Mesendoderm (in vitro differentiated cells): ENCODE results near the gene ACAT2.
"Not testable (repeated sequence)": the region's sequence is repeated elsewhere in the genome, so short reads cannot be mapped to it uniquely, and the experiment has no call there.

Experiments
- DNase-seq: peaks from one replicate; pipeline ENCODE4 v3.0.0; 2013
- H2AK5ac ChIP-seq: 2 replicates; pipeline ENCODE4 v1.6.1; 2013; ENCODE audit warnings: low read length, inconsistent platforms
- H2BK120ac ChIP-seq: 2 replicates; pipeline ENCODE4 v1.6.1; 2013; ENCODE audit warnings: low read depth, mild to moderate bottlenecking, low read length, moderate library complexity, mixed read lengths
- H2BK15ac ChIP-seq: replicated peaks from 2 replicates; pipeline ENCODE4 v1.6.1; 2013; ENCODE audit warnings: low read depth, mild to moderate bottlenecking, moderate library complexity
- H2BK5ac ChIP-seq: 2 replicates; pipeline ENCODE4 v1.6.1; 2013; ENCODE audit warnings: low read length, inconsistent platforms
- H3K18ac ChIP-seq: 2 replicates; pipeline ENCODE4 v1.6.1; 2013; ENCODE audit warnings: mild to moderate bottlenecking, low read length, mixed read lengths
- H3K23ac ChIP-seq: one replicate; pipeline ENCODE4 v1.6.1; 2013; ENCODE audit warnings: low read length
- H3K27ac ChIP-seq: 2 replicates; pipeline ENCODE4 v1.5.1; 2013; ENCODE audit warnings: low read depth, mild to moderate bottlenecking, inconsistent platforms, low read length, moderate library complexity
- H3K27me3 ChIP-seq: 2 replicates; pipeline ENCODE4 v1.6.1; 2013; ENCODE audit warnings: low read length, control low read depth, mild to moderate bottlenecking, inconsistent platforms; ENCODE audit not compliant: insufficient read depth, poor library complexity
- H3K36me3 ChIP-seq: 2 replicates; pipeline ENCODE4 v1.6.1; 2013; ENCODE audit warnings: low read length, inconsistent platforms; ENCODE audit not compliant: control insufficient read depth, insufficient read depth
- H3K4ac ChIP-seq: one replicate; pipeline ENCODE4 v1.6.1; 2013; ENCODE audit warnings: low read depth, mild to moderate bottlenecking, low read length, moderate library complexity
- H3K4me1 ChIP-seq: 2 replicates; pipeline ENCODE4 v1.6.1; 2013; ENCODE audit warnings: low read depth, low read length, inconsistent platforms; ENCODE audit not compliant: control insufficient read depth
- H3K4me2 ChIP-seq: 2 replicates; pipeline ENCODE4 v1.6.1; 2013; ENCODE audit warnings: low read length
- H3K4me3 ChIP-seq: 2 replicates; pipeline ENCODE4 v1.5.1; 2013; ENCODE audit warnings: mild to moderate bottlenecking, low read length
- H3K56ac ChIP-seq: one replicate; pipeline ENCODE4 v1.6.1; 2013; ENCODE audit warnings: low read length
- H3K79me1 ChIP-seq: 2 replicates; pipeline ENCODE4 v1.6.1; 2013; ENCODE audit warnings: low read length, inconsistent platforms
- H3K79me2 ChIP-seq: 2 replicates; pipeline ENCODE4 v1.6.1; 2013; ENCODE audit warnings: mild to moderate bottlenecking, low read length; ENCODE audit not compliant: control insufficient read depth, insufficient read depth
- H3K9ac ChIP-seq: 2 replicates; pipeline ENCODE4 v1.6.1; 2013; ENCODE audit warnings: low read length, inconsistent platforms
- H4K5ac ChIP-seq: one replicate; pipeline ENCODE4 v1.6.1; 2013; ENCODE audit warnings: low read length
- H4K8ac ChIP-seq: one replicate; pipeline ENCODE4 v1.6.1; 2013; ENCODE audit warnings: low read depth, mild to moderate bottlenecking, control low read depth, low read length, moderate library complexity
- WGBS: extraction: QIAGEN DNeasy Blood & Tissue Kit; methylation state at CpG from one replicate; pipeline ENCODE4 v1.1.7; 2013; ENCODE audit warnings: low lambda C conversion rate, missing lambda C conversion rate; ENCODE audit not compliant: insufficient coverage; ENCODE audit errors: extremely low coverage; 5-methylcytosine and 5-hydroxymethylcytosine counted together

The ACAT2 gene

DNA sequence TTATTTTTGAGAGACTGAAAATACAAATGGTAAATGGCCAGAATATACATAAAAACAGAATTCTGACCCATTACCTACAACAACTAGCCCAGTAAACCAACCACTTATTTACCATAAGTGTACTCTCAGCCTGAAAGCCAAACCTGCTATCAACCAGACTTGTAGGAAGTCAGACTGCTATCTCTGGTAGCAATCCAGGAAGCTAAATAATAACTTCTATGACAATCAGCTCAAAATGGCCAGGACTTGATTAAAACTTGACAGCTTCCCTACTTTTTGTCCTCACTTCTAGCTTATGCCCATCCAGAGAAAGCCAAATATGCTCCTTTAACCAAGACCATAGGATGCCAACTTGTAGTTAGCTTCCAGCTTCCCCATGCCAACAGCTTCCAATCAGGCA lies 39.2 kb upstream of the ACAT2 start:
- H3K18ac ChIP-seq = no peak overlapping the region

DNA sequence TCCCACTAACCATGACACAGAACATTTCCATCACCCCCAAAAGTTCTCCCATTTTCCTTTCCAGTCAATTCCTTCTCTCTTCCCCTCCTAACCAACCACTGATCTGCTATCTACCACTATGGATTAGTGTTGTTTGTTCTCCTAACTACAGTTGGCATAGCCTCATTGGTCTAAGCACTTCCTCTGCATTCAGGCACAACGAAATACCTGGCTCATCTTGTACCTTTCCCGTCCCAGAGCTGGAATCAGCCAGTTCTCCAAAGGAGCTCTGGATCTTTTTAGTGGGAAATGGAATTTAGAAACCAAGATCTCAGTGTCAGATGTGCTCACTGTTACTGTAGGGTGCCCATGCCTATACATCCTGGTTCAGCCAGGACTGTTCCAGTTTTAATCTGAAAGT lies 38.6 kb upstream of the ACAT2 start:
- no peak overlapping the region for H2BK15ac ChIP-seq
- H3K9ac ChIP-seq = no peak overlapping the region
- no peak overlapping the region for H4K5ac ChIP-seq
- no peak overlapping the region for H3K4ac ChIP-seq
- DNase-seq = peak; percentile 18
- WGBS = no CpG with 5 or more reads among the region's 2 CpGs
- H3K27me3 ChIP-seq = no peaks in the 10 kb centered on the region
- no peak overlapping the region for H3K23ac ChIP-seq
- H3K4me3 ChIP-seq = no peak overlapping the region
- H3K36me3 ChIP-seq = peaks cover 1% of the 10 kb centered on the region
- H3K79me1 ChIP-seq = peaks cover 8% of the 10 kb centered on the region
- H3K18ac ChIP-seq = no peak overlapping the region
- no peak overlapping the region for H2AK5ac ChIP-seq
- no peak overlapping the region for H3K56ac ChIP-seq
- H3K27ac ChIP-seq = no peak overlapping the region
- H3K4me2 ChIP-seq = no peak overlapping the region
- no peaks in the 10 kb centered on the region for H3K4me1 ChIP-seq
- peaks cover 30% of the 10 kb centered on the region for H3K79me2 ChIP-seq
- no peak overlapping the region for H4K8ac ChIP-seq
- no peak overlapping the region for H2BK5ac ChIP-seq
- no peak overlapping the region for H2BK120ac ChIP-seq

More for the DNA sequence above, 39.2 kb upstream of the ACAT2 start:
- H3K27me3 ChIP-seq = no peaks in the 10 kb centered on the region
- H2AK5ac ChIP-seq = no peak overlapping the region
- no peak overlapping the region for H4K8ac ChIP-seq
- H3K36me3 ChIP-seq = peaks cover 1% of the 10 kb centered on the region
- no peak overlapping the region for H2BK5ac ChIP-seq
- no peak overlapping the region for H3K4me2 ChIP-seq
- H4K5ac ChIP-seq = no peak overlapping the region
- H3K4me1 ChIP-seq = no peaks in the 10 kb centered on the region
- H3K79me1 ChIP-seq = peaks cover 8% of the 10 kb centered on the region
- no peak overlapping the region for H3K4me3 ChIP-seq
- H3K4ac ChIP-seq = no peak overlapping the region
- no peak overlapping the region for H2BK120ac ChIP-seq
- no peak overlapping the region for H3K27ac ChIP-seq
- no peak overlapping the region for H3K23ac ChIP-seq
- H3K79me2 ChIP-seq = peaks cover 24% of the 10 kb centered on the region
- no peak overlapping the region for H2BK15ac ChIP-seq
- DNase-seq = no peak
- H3K9ac ChIP-seq = no peak overlapping the region
- H3K56ac ChIP-seq = no peak overlapping the region

DNA sequence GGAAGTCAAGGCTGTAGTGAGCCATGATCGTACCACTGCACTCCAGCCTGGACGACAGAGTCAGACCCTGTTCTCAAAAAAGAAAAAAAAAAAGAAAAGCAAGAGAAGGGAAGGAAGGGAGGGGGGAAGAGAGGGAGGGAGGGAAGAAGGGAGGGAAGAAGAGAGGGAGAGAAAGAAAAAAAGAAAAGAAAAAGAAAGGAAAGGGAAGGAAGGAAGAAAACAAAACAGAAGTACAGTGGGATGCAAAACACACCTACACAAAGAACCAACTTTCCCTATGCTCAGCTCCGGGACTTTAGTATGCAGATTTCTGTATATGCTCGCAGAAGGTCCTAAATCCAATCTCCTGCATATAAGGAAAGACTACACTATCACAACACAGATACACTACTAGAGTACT lies 37.1 kb upstream of the ACAT2 start:
- H2BK15ac ChIP-seq = no peak overlapping the region
- H3K4me1 ChIP-seq = no peaks in the 10 kb centered on the region
- no peak overlapping the region for H2BK120ac ChIP-seq
- H3K27me3 ChIP-seq = no peaks in the 10 kb centered on the region
- H3K79me1 ChIP-seq = peaks cover 8% of the 10 kb centered on the region
- no CpG with 5 or more reads among the region's 4 CpGs for WGBS
- no peak overlapping the region for H4K5ac ChIP-seq
- no peak overlapping the region for H2AK5ac ChIP-seq
- H3K27ac ChIP-seq = no peak overlapping the region
- no peak overlapping the region for H2BK5ac ChIP-seq
- no peak overlapping the region for H4K8ac ChIP-seq
- peaks cover 42% of the 10 kb centered on the region for H3K79me2 ChIP-seq
- H3K4me2 ChIP-seq = no peak overlapping the region
- no peak overlapping the region for H3K4me3 ChIP-seq
- peaks cover 1% of the 10 kb centered on the region for H3K36me3 ChIP-seq
- H3K4ac ChIP-seq = no peak overlapping the region
- H3K9ac ChIP-seq = no peak overlapping the region
- H3K18ac ChIP-seq = no peak overlapping the region
- no peak for DNase-seq
- no peak overlapping the region for H3K56ac ChIP-seq
- no peak overlapping the region for H3K23ac ChIP-seq

DNA sequence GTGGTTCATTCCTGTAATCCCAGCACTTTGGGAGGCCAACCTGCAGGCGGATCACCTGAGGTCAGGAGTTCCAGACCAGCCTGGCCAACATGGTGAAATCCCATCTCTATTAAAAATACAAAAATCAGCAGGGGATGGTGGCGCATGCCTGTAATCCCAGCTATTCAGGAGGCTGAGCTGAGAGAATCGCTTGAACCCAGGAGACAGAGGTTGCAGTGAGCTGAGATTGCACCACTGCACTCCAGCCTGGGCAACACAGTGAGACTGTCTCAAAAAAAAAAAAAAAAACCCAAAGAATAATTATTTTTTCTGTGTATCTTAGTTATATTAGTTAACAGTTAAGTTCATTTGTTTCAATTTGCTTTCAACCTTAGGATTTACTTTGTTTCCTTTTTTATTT lies 36.6 kb upstream of the ACAT2 start:
- not testable (repeated sequence) for H3K4me2 ChIP-seq, H3K36me3 ChIP-seq, H3K79me1 ChIP-seq

DNA sequence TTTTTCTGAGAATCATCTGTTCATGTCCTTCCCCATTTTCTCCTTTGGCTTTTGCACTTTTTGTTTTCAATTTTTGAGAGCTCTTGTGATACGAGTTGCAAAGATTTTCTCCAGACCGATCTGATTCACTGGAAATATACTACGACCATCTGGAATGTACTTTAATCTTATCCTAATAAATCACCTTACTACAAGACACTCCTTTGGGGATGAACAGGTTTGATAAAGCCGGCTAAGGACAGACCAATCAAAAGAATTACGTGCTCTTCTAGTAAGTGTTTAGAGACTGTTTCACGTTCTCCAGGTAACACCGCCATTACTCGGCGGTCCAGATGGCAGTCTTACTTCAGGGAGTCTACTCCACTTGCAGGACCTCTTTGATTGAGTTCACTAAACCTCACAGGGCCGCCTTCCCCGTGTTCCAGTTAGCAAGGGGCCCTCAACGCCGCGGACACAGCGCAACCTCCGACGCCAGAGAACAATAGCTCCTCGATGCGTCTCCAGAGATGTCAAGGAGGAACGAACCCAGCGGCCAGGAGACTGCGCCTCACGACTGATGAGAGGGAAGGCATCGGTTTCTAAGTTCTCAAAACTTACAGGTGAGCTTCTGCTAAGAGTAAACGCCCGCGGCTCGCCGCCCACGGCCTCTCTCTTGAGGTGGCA lies 35.5 kb upstream of the ACAT2 start:
- H3K4ac ChIP-seq = no peak overlapping the region
- no peaks in the 10 kb centered on the region for H3K4me1 ChIP-seq
- peak overlapping the region; percentile 58 for H3K4me2 ChIP-seq
- H2AK5ac ChIP-seq = no peak overlapping the region
- no peak overlapping the region for H3K23ac ChIP-seq
- H3K36me3 ChIP-seq = peaks cover 1% of the 10 kb centered on the region
- H3K56ac ChIP-seq = peak overlapping the region; percentile 95
- H3K4me3 ChIP-seq = peak overlapping the region; percentile 79
- no peak overlapping the region for H4K5ac ChIP-seq
- H2BK15ac ChIP-seq = no peak overlapping the region
- H3K79me1 ChIP-seq = peaks cover 8% of the 10 kb centered on the region
- peak overlapping the region; percentile 91 for H3K9ac ChIP-seq
- WGBS = no CpG with 5 or more reads among the region's 30 CpGs
- peak overlapping the region; percentile 32 for H2BK5ac ChIP-seq
- peak overlapping the region; percentile 75 for H3K27ac ChIP-seq
- peak overlapping the region; percentile 44 for H3K18ac ChIP-seq
- DNase-seq = no peak
- H3K79me2 ChIP-seq = peaks cover 58% of the 10 kb centered on the region
- no peak overlapping the region for H2BK120ac ChIP-seq
- no peaks in the 10 kb centered on the region for H3K27me3 ChIP-seq
- H4K8ac ChIP-seq = no peak overlapping the region

More for the DNA sequence above, 36.6 kb upstream of the ACAT2 start:
- H3K9ac ChIP-seq, H3K18ac ChIP-seq, H2BK5ac ChIP-seq, H4K8ac ChIP-seq, H3K23ac ChIP-seq, H3K4me1 ChIP-seq, H2BK15ac ChIP-seq, H3K4ac ChIP-seq, DNase-seq, H3K56ac ChIP-seq, H3K27ac ChIP-seq, H3K4me3 ChIP-seq, H4K5ac ChIP-seq, H2AK5ac ChIP-seq, H3K27me3 ChIP-seq, H2BK120ac ChIP-seq: not testable (repeated sequence)
- WGBS = no CpG with 5 or more reads among the region's 3 CpGs
- H3K79me2 ChIP-seq = peaks cover 46% of the 10 kb centered on the region
